CD4-positive, alpha-beta T cell treated with Interleukin-17A for 4 hours (primary cell): ENCODE data around the gene SPRYD4.
"Not testable (repeated sequence)": the region's sequence is repeated elsewhere in the genome, so short reads cannot be mapped to it uniquely, and the experiment has no call there.

Experiments used
- DNase-seq: peaks from one replicate; pipeline ENCODE4 v3.0.0-alpha.2; 2020; ENCODE audit warnings: mixed read lengths

SPRYD4 gene

GRCh38 chr12:56477521-56478225 is 9.3 kb downstream of the SPRYD4 start:
- DNase-seq = no peak

- DNase-seq = no peak
Measured at GRCh38 chr12:56479625-56480024, 11.2 kb downstream of the SPRYD4 start.

GRCh38 chr12:56484566-56484965 is 16.2 kb downstream of the SPRYD4 start:
- no peak for DNase-seq

- DNase-seq = no peak
Measured at GRCh38 chr12:56486694-56487093, 18.3 kb downstream of the SPRYD4 start.

- DNase-seq = peak; percentile 47
Measured at GRCh38 chr12:56487448-56488040, 19.2 kb downstream of the SPRYD4 start.

GRCh38 chr12:56488041-56488955 is 19.9 kb downstream of the SPRYD4 start, which contains the start of gene GLS2:
Gene GLS2 (minus strand): TSS chr12:56488161. CDS start chr12:56488118, 43 bp downstream.
- peak; percentile 84 for DNase-seq

GRCh38 chr12:56490360-56490759 is 22.0 kb downstream of the SPRYD4 start:
- no peak for DNase-seq

- DNase-seq = not testable (repeated sequence)
Measured at GRCh38 chr12:56493409-56494105, 25.2 kb downstream of the SPRYD4 start.

GRCh38 chr12:56494106-56494415 is 25.7 kb downstream of the SPRYD4 start:
- DNase-seq = not testable (repeated sequence)

- not testable (repeated sequence) for DNase-seq
Measured at GRCh38 chr12:56494481-56494880, 26.1 kb downstream of the SPRYD4 start.

- peak; percentile 60 for DNase-seq
Measured at GRCh38 chr12:56496704-56497103, 28.3 kb downstream of the SPRYD4 start.

GRCh38 chr12:56498126-56498902 is 29.9 kb downstream of the SPRYD4 start:
- DNase-seq = not testable (repeated sequence)

GRCh38 chr12:56499452-56499851 is 31.1 kb downstream of the SPRYD4 start:
- not testable (repeated sequence) for DNase-seq

- DNase-seq = not testable (repeated sequence)
Measured at GRCh38 chr12:56499879-56500278, 31.5 kb downstream of the SPRYD4 start.

- DNase-seq = no peak
Measured at GRCh38 chr12:56510786-56511185, 42.4 kb downstream of the SPRYD4 start.

GRCh38 chr12:56514014-56514318 is 45.6 kb downstream of the SPRYD4 start:
- not testable (repeated sequence) for DNase-seq

GRCh38 chr12:56517854-56518253 is 49.5 kb downstream of the SPRYD4 start:
- DNase-seq = no peak

- no peak for DNase-seq
Measured at GRCh38 chr12:56518570-56518969, 50.2 kb downstream of the SPRYD4 start.

- no peak for DNase-seq
Measured at GRCh38 chr12:56520048-56520447, 51.7 kb downstream of the SPRYD4 start.

GRCh38 chr12:56520506-56520905 is 52.1 kb downstream of the SPRYD4 start:
- DNase-seq = no peak

GRCh38 chr12:56521209-56521589 is 52.8 kb downstream of the SPRYD4 start:
- no peak for DNase-seq
